ENCODE measurements around the gene ZNF691. TPM values are rescaled to one million over a fixed set of nuclear protein-coding genes. Genes with fewer than 3 reads are reported as not detected.

The ZNF691 gene
- total RNA-seq, 1 experiment from 2014 or later = 16.6 TPM

DNA sequence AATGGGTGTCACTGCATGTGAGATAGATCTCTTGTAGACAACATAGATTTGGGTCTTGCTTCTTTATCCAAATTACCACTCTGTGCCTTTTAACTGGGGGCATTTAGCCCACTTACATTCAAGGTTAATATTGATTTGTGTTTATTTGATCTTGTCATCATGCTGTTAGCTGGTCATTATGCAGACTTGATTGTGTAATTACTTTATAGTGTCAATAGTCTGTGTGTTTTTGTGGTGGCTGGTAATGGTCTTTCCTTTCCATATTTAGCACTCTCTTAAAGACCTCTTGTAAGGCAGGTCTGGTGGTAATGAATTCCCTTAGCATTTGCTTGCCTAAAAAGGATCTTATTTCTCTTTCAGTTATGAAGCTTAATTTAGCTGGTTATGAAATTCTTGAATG, 29.6 kb downstream of the ZNF691 start (continued):
- TF ChIP-seq FOXJ3 (CRISPR knock-in tag; IDR thresholded peaks at IDR 0.05; ENCODE audit: borderline replicate concordance) (no peak), PREB (CRISPR knock-in tag; IDR thresholded peaks at IDR 0.05; ENCODE audit: borderline replicate concordance) (no peak), ZNF121 (CRISPR knock-in tag; IDR thresholded peaks at IDR 0.05) (no peak), SMAD4 (CRISPR knock-in tag; IDR thresholded peaks at IDR 0.05) (no peak)

DNA sequence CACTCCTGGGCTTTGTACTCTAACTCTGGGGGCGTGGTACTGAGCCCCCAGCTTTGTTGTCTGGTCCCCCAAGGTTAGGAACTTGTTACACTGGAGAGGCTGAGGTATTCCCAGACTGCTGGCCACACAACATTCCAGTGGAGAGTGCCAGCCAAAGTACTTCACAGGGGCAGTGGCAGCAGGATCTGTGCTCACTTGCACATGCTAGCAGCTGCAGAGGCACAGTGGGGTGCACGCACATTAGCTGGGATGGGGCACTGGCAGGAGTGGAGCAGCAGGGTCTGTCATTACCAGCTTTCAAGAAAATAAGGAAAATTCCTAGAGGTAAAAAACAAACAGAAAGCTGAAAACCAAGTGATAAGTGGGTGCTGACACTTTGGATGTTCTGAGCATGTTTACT, 31.0 kb downstream of the ZNF691 start:
- POLR2A ChIA-PET = interaction anchor here (1.5 kb wide), 1 partner anchor 197 kb away, joined by 3 read pairs; no protein-coding TSS in a partner anchor
- peaks cover 12% of the 10 kb centered on the region for H3K27me3 Mint-ChIP-seq (ENCODE audit: low read depth)
- peaks cover 8% of the 10 kb centered on the region for H3K4me1 Mint-ChIP-seq
- DNase-seq (ENCODE audit: low spot score) (peak; percentile 39), ATAC-seq (peak; percentile 50)
- TF ChIP-seq MXD4 (CRISPR knock-in tag; IDR thresholded peaks at IDR 0.05; ENCODE audit: borderline replicate concordance) (no peak), SP1 (CRISPR knock-in tag; conservative IDR thresholded peaks at IDR 0.05) (no peak), ZNF219 (CRISPR knock-in tag; IDR thresholded peaks at IDR 0.05; ENCODE audit: borderline replicate concordance) (no peak), FOXJ3 (CRISPR knock-in tag; IDR thresholded peaks at IDR 0.05; ENCODE audit: borderline replicate concordance) (no peak), ZBTB21 (CRISPR knock-in tag; IDR thresholded peaks at IDR 0.05; ENCODE audit: borderline replicate concordance) (no peak), FOXK1 (CRISPR knock-in tag; IDR thresholded peaks at IDR 0.05) (no peak), ZNF396 (CRISPR knock-in tag; IDR thresholded peaks at IDR 0.05; ENCODE audit: borderline replicate concordance) (no peak), ZNF263 (CRISPR knock-in tag; IDR thresholded peaks at IDR 0.05; ENCODE audit: low read depth) (no peak), ZNF423 (CRISPR knock-in tag; IDR thresholded peaks at IDR 0.05) (no peak)
- TF ChIP-seq, protein P1, sequence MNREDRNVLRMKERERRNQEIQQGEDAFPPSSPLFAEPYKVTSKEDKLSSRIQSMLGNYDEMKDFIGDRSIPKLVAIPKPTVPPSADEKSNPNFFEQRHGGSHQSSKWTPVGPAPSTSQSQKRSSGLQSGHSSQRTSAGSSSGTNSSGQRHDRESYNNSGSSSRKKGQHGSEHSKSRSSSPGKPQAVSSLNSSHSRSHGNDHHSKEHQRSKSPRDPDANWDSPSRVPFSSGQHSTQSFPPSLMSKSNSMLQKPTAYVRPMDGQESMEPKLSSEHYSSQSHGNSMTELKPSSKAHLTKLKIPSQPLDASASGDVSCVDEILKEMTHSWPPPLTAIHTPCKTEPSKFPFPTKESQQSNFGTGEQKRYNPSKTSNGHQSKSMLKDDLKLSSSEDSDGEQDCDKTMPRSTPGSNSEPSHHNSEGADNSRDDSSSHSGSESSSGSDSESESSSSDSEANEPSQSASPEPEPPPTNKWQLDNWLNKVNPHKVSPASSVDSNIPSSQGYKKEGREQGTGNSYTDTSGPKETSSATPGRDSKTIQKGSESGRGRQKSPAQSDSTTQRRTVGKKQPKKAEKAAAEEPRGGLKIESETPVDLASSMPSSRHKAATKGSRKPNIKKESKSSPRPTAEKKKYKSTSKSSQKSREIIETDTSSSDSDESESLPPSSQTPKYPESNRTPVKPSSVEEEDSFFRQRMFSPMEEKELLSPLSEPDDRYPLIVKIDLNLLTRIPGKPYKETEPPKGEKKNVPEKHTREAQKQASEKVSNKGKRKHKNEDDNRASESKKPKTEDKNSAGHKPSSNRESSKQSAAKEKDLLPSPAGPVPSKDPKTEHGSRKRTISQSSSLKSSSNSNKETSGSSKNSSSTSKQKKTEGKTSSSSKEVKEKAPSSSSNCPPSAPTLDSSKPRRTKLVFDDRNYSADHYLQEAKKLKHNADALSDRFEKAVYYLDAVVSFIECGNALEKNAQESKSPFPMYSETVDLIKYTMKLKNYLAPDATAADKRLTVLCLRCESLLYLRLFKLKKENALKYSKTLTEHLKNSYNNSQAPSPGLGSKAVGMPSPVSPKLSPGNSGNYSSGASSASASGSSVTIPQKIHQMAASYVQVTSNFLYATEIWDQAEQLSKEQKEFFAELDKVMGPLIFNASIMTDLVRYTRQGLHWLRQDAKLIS (CRISPR knock-in tag; IDR thresholded peaks at IDR 0.05; ENCODE audit: borderline replicate concordance) = no peak
- TF ChIP-seq, protein P2, sequence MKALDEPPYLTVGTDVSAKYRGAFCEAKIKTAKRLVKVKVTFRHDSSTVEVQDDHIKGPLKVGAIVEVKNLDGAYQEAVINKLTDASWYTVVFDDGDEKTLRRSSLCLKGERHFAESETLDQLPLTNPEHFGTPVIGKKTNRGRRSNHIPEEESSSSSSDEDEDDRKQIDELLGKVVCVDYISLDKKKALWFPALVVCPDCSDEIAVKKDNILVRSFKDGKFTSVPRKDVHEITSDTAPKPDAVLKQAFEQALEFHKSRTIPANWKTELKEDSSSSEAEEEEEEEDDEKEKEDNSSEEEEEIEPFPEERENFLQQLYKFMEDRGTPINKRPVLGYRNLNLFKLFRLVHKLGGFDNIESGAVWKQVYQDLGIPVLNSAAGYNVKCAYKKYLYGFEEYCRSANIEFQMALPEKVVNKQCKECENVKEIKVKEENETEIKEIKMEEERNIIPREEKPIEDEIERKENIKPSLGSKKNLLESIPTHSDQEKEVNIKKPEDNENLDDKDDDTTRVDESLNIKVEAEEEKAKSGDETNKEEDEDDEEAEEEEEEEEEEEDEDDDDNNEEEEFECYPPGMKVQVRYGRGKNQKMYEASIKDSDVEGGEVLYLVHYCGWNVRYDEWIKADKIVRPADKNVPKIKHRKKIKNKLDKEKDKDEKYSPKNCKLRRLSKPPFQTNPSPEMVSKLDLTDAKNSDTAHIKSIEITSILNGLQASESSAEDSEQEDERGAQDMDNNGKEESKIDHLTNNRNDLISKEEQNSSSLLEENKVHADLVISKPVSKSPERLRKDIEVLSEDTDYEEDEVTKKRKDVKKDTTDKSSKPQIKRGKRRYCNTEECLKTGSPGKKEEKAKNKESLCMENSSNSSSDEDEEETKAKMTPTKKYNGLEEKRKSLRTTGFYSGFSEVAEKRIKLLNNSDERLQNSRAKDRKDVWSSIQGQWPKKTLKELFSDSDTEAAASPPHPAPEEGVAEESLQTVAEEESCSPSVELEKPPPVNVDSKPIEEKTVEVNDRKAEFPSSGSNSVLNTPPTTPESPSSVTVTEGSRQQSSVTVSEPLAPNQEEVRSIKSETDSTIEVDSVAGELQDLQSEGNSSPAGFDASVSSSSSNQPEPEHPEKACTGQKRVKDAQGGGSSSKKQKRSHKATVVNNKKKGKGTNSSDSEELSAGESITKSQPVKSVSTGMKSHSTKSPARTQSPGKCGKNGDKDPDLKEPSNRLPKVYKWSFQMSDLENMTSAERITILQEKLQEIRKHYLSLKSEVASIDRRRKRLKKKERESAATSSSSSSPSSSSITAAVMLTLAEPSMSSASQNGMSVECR (CRISPR knock-in tag; IDR thresholded peaks at IDR 0.05; ENCODE audit: borderline replicate concordance) = no peak
- H3K36me3 Mint-ChIP-seq = no peaks in the 10 kb centered on the region
- no peak overlapping the region for H3K27ac Mint-ChIP-seq
- H3K9me3 Mint-ChIP-seq = peaks cover 14% of the 10 kb centered on the region
- CTCF ChIA-PET = interaction anchor here (1.0 to 1.6 kb wide), 3 partner anchors 30 to 196 kb away, joined by 3 to 8 read pairs (median 4); partner anchors contain the start of gene ZNF691
- H3K4me3 Mint-ChIP-seq = no peak overlapping the region

DNA sequence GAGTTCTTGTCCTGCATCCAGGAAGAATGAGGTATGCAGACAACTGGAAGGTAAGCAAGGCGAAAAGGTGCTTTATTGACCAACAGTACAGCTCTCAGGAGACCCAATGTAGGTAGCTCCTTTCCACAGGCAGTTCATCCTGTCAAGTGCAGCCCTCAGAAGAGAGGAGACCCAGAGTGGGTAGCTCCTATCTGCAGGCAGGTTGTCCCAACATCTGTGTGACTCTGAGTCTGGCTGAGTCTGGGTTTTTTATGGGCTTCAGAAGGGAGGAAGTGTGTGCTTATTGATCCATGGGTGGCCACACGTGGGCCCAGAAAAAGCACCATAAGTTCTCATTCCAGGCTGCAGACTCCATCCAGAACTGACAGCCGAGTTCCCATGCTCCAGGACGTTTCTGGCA, 34.0 kb downstream of the ZNF691 start:
- POLR2A ChIA-PET = interaction anchor here (0.6 kb wide), 1 partner anchor 339 kb away, joined by 6 read pairs; no protein-coding TSS in a partner anchor
- peaks cover 8% of the 10 kb centered on the region for H3K4me1 Mint-ChIP-seq
- CTCF ChIA-PET = interaction anchor here (0.7 to 2.1 kb wide), 4 partner anchors 34 to 193 kb away, joined by 3 to 9 read pairs (median 3); partner anchors contain the start of genes ERMAP and ZNF691
- TF ChIP-seq GRHL2 (CRISPR knock-in tag; IDR thresholded peaks at IDR 0.05; ENCODE audit: insufficient replicate concordance, severe bottlenecking) = no peak
- no peak for TF ChIP-seq E2F1 (CRISPR knock-in tag; IDR thresholded peaks at IDR 0.05)
- TF ChIP-seq ZNF121 (CRISPR knock-in tag; IDR thresholded peaks at IDR 0.05) = no peak
- TF ChIP-seq JAZF1 (CRISPR knock-in tag; IDR thresholded peaks at IDR 0.05) = no peak
- no peak for TF ChIP-seq ZNF219 (CRISPR knock-in tag; IDR thresholded peaks at IDR 0.05; ENCODE audit: borderline replicate concordance)
- TF ChIP-seq, protein P3, sequence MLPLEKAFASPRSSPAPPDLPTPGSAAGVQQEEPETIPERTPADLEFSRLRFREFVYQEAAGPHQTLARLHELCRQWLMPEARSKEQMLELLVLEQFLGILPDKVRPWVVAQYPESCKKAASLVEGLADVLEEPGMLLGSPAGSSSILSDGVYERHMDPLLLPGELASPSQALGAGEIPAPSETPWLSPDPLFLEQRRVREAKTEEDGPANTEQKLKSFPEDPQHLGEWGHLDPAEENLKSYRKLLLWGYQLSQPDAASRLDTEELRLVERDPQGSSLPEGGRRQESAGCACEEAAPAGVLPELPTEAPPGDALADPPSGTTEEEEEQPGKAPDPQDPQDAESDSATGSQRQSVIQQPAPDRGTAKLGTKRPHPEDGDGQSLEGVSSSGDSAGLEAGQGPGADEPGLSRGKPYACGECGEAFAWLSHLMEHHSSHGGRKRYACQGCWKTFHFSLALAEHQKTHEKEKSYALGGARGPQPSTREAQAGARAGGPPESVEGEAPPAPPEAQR (CRISPR knock-in tag; IDR thresholded peaks at IDR 0.05) = no peak
- TF ChIP-seq RORB (CRISPR knock-in tag; IDR thresholded peaks at IDR 0.05) = no peak
- no peak for TF ChIP-seq ZNF416 (CRISPR knock-in tag; IDR thresholded peaks at IDR 0.05)
- TF ChIP-seq SOX15 (CRISPR knock-in tag; IDR thresholded peaks at IDR 0.05) = no peak

More for the DNA sequence above, 34.0 kb downstream of the ZNF691 start:
- no peak for DNase-seq (ENCODE audit: low spot score)
- ATAC-seq = no peak
- Mint-ChIP-seq H3K4me3 (no peak overlapping the region), H3K27me3 (ENCODE audit: low read depth) (peaks cover 9% of the 10 kb centered on the region), H3K27ac (no peak overlapping the region), H3K9me3 (no peaks in the 10 kb centered on the region), H3K36me3 (no peaks in the 10 kb centered on the region)
